Articular chondrocyte of knee joint (primary cell): ENCODE measurements around the gene KCNS3. TPM values are rescaled to one million over a fixed set of nuclear protein-coding genes. Genes with fewer than 3 reads are reported as not detected.

Experiments
- total RNA-seq: library from RNA; depleted of rRNA; stranded (reverse); fragments of >200 nt; gene quantifications from 2 replicates; pipeline ENCODE4 v1.2.3, GENCODE V29; 2012

The KCNS3 gene
- total RNA-seq, result 1.0 and 1.2 TPM in 2 replicates

GRCh38 chr2:17878281-17879136, at the start of gene KCNS3:
Gene KCNS3 (plus strand): TSS chr2:17878667. CDS start chr2:17931009, 52,342 bp downstream.

Other genes with a start within 250 kb of the KCNS3 start
- 27.7 and 31.2 TPM in 2 replicates for gene SMC6, start 124.9 kb upstream of the KCNS3 start, total RNA-seq
- gene GEN1, start 124.5 kb upstream of the KCNS3 start, total RNA-seq, result 15.3 and 20.1 TPM in 2 replicates
- not detected in 2 replicates for gene MSGN1, start 62.2 kb upstream of the KCNS3 start, total RNA-seq